ENCODE measurements around the gene PERCC1. TPM values are rescaled to one million over a fixed set of nuclear protein-coding genes. Genes with fewer than 3 reads are reported as not detected.
"Not testable (repeated sequence)": the region's sequence is repeated elsewhere in the genome, so short reads cannot be mapped to it uniquely, and the experiment has no call there.

The PERCC1 gene
- total RNA-seq, 1 donor from 2014 or later: not detected

- DNase-seq (ENCODE audit: low read depth in 2 of 2): no peak
These were observed 36.2 kb downstream of the PERCC1 start for GRCh38 chr16:1466968-1467521.

GRCh38 chr16:1468426-1468810, 37.5 kb downstream of the PERCC1 start:
- DNase-seq (ENCODE audit: low read depth in 2 of 2): no peak

GRCh38 chr16:1469141-1469540, 38.3 kb downstream of the PERCC1 start:
- not testable (repeated sequence) for DNase-seq (ENCODE audit: low read depth in 2 of 2)

GRCh38 chr16:1469693-1470201, 38.9 kb downstream of the PERCC1 start:
- DNase-seq (ENCODE audit: low read depth in 2 of 2): peak; percentile 21 to 45

- peak in 1 of 2 donors; percentile 26 for DNase-seq (ENCODE audit: low read depth in 2 of 2)
These were observed 39.8 kb downstream of the PERCC1 start for GRCh38 chr16:1470481-1471251.

- peak in 1 of 2 donors; percentile 19 for DNase-seq (ENCODE audit: low read depth in 2 of 2)
These were observed 40.8 kb downstream of the PERCC1 start for GRCh38 chr16:1471569-1472194.

- DNase-seq (ENCODE audit: low read depth in 2 of 2): no peak
These were observed 42.1 kb downstream of the PERCC1 start for GRCh38 chr16:1472974-1473373.

- DNase-seq (ENCODE audit: low read depth in 2 of 2): peak in 1 of 2 donors; percentile 22
These were observed 43.4 kb downstream of the PERCC1 start for GRCh38 chr16:1474082-1474795.

GRCh38 chr16:1474796-1475551, 44.1 kb downstream of the PERCC1 start, which contains the start of gene CLCN7:
CLCN7 (minus strand) TSS chr16:1475028; CDS start chr16:1474974, 54 bp downstream.
- peak; percentile 72 to 92 for DNase-seq (ENCODE audit: low read depth in 2 of 2)

GRCh38 chr16:1475552-1476114, 44.8 kb downstream of the PERCC1 start:
- no peak for DNase-seq (ENCODE audit: low read depth in 2 of 2)

GRCh38 chr16:1477033-1477432, 46.2 kb downstream of the PERCC1 start:
- no peak for DNase-seq (ENCODE audit: low read depth in 2 of 2)

GRCh38 chr16:1478937-1479336, 48.1 kb downstream of the PERCC1 start:
- not testable (repeated sequence) for DNase-seq (ENCODE audit: low read depth in 2 of 2)

GRCh38 chr16:1481906-1482835, 51.3 kb downstream of the PERCC1 start:
- no peak for DNase-seq (ENCODE audit: low read depth in 2 of 2)

Other genes starting within 250 kb of the PERCC1 start
- gene TPSG1, start 205.8 kb upstream of the PERCC1 start, total RNA-seq: not detected in 2 replicates
- gene TPSB2, start 200.9 kb upstream of the PERCC1 start, total RNA-seq: not detected in 2 replicates
- gene TPSAB1, start 190.4 kb upstream of the PERCC1 start, total RNA-seq: not detected in 2 replicates
- not detected in 2 replicates for gene TPSD1, start 175.0 kb upstream of the PERCC1 start, total RNA-seq
- gene UBE2I, start 121.4 kb upstream of the PERCC1 start, total RNA-seq: 34.1 and 40.1 TPM in 2 replicates
- 0.64 and 1.6 TPM in 2 replicates for gene BAIAP3, start 97.4 kb upstream of the PERCC1 start, total RNA-seq
- 53.7 and 58.4 TPM in 2 replicates for gene TSR3, start 79.2 kb upstream of the PERCC1 start, total RNA-seq
- gene GNPTG, start 79.1 kb upstream of the PERCC1 start, total RNA-seq: 16.8 and 36.2 TPM in 2 replicates
- gene UNKL, start 16.4 kb upstream of the PERCC1 start, total RNA-seq: 5.3 and 9.1 TPM in 2 replicates
- 16.8 and 16.9 TPM in 2 replicates for gene UQCC4, start 10.3 kb upstream of the PERCC1 start, total RNA-seq
- gene CCDC154, start 13.5 kb downstream of the PERCC1 start, total RNA-seq: 0.13 TPM in 2 replicates
- gene CLCN7, start 44.0 kb downstream of the PERCC1 start, total RNA-seq: 56.9 and 131 TPM in 2 replicates
- under 0.01 and 0.13 TPM in 2 replicates for gene PTX4, start 57.9 kb downstream of the PERCC1 start, total RNA-seq
- 13.6 and 20.5 TPM in 2 replicates for gene TELO2, start 62.3 kb downstream of the PERCC1 start, total RNA-seq
- 95.9 and 158 TPM in 2 replicates for gene TMEM204, start 102.6 kb downstream of the PERCC1 start, total RNA-seq
- 11.3 and 17.4 TPM in 2 replicates for gene IFT140, start 181.0 kb downstream of the PERCC1 start, total RNA-seq
- 7.1 and 12.9 TPM in 2 replicates for gene CRAMP1, start 181.3 kb downstream of the PERCC1 start, total RNA-seq
- gene JPT2, start 247.2 kb downstream of the PERCC1 start, total RNA-seq: 42.5 and 56.1 TPM in 2 replicates

Data from dermis microvascular lymphatic vessel endothelial cell (primary cell).